HG02571 (cell line): ENCODE data around the gene UTF1.

ENCODE experiments used
- ATAC-seq: cut with Tn5 transposase; IDR thresholded peaks from one replicate; pipeline ENCODE4 v1.9.1; 2021; ENCODE audit warnings: mild to moderate bottlenecking, moderate library complexity; ENCODE audit not compliant: unreplicated experiment

Gene UTF1, protein sequence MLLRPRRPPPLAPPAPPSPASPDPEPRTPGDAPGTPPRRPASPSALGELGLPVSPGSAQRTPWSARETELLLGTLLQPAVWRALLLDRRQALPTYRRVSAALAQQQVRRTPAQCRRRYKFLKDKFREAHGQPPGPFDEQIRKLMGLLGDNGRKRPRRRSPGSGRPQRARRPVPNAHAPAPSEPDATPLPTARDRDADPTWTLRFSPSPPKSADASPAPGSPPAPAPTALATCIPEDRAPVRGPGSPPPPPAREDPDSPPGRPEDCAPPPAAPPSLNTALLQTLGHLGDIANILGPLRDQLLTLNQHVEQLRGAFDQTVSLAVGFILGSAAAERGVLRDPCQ

DNA sequence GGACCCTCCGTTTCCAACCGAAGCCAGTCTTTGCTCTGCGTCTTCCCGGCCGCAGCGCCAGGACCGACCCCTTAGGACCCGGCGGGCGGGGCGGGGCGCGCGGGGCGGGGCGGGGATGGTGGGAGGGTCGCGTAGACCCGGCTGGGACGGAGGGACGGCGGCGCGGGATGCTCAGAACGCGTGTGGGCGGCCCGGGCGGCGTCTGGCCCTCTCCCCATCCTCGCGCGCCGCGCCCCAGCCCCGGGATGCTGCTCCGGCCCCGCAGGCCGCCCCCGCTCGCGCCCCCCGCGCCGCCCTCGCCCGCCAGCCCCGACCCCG, at the start of gene UTF1:
UTF1 (plus strand) TSS at position 174 of the 318 bp plus-strand sequence; CDS start at position 246, 72 bp downstream.
- ATAC-seq, result no peak

DNA sequence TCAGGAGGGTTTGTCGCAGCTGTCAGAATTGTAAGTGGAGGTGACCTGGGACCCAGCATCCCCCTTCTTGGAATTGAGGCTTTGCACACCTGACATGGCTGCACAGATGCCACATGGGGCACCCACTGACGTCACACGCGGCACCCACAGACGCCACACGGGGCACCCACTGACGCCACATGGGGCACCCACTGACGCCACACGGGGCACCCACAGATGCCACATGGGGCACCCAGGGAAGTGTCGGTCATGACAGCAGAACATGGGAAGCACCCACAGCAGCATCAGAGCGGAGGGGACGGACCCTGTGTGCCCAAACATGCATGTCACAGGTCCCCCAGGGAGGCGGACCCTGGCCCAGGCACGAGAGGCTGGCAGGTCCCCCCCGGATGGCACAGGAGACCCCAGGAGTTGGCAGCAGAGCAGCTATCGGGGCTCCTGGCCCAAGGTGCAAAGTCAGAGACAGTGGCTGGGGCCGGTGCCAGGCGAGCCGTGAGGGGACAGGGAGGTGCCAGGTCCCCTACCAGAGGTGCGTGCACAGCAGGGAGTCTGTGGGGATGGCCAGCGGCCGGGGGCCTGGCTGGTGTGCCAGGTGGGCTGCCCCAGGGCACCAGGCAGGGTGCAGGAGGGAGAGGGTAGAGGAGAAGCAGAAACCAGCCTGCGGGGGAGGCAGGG, 48.9 kb upstream of the UTF1 start:
- no peak for ATAC-seq

DNA sequence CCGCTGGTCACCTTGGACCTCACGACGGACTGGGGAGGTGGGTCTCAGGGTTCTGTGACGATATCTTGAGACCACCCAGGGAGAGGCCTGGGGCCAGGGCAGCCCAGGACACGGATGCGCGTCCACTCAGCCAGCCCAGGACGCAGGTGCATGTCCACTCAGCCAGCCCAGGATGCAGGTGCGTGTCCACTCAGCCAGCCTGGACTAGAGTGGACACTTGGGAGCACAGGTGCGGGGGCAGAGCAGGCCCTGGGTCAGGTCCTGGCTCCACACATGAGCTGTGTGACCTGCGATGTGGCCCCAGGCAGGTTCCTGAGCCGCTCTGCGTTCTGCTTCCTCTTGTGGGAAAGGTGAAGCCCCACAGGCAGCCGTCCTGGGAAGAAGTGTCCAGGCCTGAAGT, 47.8 kb upstream of the UTF1 start:
- no peak for ATAC-seq

DNA sequence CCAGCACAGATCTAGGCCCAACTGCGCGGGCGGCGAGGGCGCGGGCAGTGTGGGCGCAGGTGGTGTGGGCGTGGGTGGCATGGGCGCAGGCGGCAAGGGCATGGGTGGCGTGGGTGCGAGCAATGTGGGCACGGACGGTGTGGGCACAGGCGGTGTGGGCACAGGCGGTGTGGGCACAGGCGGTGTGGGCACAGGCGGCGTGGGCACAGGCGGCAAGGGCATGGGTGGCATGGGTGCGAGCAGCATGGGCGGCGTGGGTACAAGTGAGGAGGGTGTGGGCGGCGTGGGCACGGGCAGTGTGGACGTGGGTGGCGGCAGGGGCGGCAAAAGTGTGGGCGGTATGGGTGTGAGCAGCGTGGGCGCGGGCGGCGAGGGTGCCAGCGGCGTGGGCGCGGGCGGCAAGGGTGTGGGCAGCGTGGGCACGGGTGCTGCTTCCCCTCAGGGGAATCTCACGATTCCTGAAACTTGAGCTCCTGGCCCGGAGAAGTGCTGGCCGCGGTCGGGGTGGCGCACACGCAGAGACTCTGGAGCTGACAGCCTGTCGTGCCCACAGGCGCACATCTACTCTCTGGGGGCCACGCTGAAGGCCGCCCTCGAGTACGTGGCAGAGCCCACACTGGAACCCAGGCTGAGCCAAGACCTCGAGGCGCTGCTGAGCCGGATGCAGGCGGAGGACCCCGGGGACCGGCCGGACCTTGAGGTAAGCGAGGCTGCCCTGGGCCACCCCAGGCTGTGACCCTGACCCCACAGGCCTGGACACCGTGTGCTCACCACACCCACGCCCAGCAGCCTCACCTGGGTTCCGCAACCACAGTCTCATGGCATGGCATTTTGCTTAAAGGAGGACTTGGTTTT, 47.0 kb upstream of the UTF1 start:
- ATAC-seq, result no peak

DNA sequence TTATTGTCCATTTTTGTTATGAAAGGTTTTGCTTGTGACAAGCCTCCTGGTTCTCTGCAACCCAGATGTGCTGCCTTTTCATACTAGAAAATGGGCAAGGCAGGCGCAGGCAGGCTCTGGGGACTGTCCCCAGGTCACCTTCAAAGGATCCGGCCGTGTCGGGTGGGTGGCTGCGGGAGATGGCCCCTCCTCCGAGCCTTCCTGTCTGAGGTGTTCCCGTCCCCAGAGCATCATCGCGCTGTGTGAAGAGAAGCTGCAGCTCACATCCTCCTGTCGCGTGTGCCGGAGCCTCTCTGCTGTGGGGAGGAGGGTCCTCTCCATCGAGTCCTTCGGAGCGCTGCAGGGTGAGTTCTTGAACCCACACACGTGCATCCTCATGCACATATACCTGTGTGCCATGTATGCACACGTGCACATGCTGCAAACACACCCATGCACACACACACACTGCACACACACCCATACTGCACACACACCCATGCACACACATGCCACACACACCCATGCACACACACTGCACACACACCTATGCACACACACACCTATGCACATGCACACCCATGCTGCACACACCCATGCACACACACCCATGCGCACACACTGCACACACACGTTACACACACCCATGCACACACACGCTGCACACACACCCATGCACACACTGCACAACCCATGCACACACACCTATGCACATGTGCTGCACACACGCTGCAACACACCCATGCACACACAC, 46.2 kb upstream of the UTF1 start:
- no peak for ATAC-seq

DNA sequence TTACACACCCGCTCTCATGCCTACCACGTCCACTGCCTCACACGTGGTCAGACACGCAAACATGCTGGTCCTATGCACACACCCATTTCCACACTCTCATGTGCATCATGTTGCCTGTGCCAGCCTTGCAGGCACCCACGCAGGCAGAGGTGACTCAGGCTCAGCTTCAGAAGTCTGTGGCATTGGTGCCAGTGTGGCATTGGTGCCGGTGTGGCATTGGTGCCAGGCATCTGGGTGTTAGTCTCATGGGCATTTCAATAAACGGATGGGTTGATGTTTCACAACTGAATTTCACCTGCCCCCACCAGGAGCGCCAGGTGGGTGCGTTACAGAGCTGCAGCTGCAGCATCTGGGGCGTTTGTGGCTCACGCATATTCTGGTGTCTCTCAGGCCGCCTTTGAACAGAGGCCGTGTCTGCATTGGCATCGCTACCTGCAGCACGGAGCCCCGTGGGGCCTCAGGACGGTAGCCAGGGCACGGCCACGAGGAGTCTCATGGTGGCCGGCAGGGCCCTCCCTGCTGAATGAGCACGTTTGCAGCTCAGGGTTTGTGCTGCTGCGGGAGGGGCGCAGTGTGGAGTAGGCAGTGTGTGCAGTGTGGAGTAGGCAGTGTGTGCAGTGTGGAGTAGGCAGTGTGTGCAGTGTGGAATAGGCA, 45.3 kb upstream of the UTF1 start:
- ATAC-seq, result no peak

DNA sequence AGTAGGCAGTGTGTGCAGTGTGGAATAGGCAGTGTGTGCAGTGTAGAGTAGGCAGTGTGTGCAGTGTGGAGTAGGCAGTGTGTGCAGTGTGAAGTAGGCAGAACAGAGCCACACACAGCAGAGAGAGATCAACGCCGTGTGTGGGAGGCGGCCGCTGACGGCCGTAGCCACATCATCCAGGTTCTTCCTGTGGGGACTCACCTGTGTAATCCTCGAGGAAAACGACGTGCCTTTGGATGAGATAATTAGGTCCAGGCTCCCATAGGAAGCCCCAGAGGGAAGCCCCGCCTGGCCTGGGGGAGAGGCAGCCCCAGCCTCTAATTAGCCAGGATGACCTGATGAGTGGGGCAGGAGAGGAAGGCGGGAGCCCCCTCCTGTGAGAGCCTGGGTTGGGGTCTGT, 44.6 kb upstream of the UTF1 start:
- no peak for ATAC-seq

DNA sequence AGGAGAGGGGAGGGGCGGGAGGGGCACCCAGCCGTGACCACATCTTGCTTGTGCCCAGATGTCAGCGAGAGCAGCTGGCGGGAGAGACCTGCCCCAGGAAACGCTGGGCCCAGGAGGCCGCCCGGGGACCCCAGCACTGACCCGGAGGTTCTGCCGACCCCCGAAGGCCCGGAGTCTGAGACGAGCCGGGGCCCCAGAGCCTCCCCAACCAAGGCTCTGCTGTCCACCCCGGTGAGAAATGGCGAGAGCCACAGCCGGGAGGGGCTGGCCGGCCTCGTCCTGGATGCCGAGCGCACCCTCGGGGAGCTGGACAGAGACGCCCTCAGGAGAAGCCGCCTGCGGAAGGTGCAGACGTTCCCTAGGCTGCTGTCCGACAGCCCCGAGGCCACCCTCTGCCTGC, 44.1 kb upstream of the UTF1 start:
- no peak for ATAC-seq

DNA sequence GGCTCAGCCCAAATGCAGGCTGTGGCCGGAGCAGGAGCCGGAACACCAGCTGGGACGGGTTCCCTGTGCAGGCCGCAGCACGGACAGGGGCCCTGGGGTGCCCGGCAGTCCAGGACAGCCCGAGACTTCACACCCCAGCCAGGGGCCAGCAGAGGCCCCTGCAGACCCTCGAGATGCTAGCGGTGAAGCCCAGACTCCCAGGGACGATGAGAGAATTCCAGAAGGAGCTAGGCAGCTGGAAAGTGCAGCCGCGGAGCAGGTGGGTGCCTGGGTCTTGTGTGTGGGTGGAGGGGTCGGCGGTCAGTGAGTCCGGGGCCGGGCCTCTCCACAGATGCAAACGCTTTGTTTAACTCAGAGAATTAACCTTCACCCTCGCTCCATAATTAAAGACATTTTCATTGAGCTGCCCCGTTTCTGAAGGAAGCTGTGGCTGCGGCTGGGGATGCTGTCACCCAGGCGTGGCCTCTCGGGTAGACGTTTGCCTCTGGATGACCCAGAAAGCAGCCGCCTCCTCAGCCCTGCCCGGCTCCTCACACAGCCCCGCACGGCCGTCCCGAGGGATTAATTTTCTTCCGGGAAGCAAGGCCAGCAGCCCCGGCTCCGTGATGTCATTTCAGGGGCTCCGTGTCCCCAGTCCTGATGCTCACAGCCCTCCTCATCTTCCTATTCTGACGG, 43.5 kb upstream of the UTF1 start:
- no peak for ATAC-seq

DNA sequence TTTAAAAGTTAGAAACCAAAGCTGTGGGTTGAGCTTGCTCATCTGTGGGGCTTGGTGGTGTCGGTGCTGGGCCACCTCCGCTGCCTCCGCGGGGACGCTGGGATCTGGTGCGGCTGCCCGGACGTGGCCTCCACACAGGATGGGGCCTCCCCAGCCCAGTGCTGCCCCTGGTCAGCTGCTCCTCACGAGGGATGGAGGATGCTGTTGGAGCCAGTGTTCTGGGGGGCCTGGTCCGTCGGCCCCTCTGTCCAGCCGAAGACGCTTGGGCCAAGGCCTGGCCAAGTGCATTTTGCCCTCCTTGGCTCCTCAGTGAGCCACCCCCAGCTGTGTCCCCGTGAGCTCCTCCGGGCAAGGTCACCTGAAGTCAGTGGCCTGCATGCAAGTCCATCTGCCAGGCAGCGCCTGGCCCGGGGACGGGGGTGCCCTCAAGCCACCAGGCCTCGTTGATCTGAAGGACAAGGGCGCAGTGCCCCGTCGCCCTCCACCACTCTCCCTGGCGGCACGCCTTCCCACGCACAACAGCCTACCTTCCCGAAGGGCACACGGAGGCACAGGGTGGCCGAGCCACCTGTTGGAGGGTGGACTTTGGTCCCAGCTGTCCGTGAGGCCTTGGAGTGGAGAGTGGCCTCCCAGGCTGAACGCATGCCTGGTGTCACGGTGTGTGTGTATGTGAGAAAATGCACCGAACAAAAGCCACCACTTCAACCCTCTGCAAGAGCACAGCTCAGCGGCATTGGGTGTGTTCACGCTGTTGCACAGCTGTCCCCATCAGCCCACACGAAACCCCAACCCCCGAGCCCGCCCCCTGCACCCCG, 42.7 kb upstream of the UTF1 start:
- no peak for ATAC-seq

DNA sequence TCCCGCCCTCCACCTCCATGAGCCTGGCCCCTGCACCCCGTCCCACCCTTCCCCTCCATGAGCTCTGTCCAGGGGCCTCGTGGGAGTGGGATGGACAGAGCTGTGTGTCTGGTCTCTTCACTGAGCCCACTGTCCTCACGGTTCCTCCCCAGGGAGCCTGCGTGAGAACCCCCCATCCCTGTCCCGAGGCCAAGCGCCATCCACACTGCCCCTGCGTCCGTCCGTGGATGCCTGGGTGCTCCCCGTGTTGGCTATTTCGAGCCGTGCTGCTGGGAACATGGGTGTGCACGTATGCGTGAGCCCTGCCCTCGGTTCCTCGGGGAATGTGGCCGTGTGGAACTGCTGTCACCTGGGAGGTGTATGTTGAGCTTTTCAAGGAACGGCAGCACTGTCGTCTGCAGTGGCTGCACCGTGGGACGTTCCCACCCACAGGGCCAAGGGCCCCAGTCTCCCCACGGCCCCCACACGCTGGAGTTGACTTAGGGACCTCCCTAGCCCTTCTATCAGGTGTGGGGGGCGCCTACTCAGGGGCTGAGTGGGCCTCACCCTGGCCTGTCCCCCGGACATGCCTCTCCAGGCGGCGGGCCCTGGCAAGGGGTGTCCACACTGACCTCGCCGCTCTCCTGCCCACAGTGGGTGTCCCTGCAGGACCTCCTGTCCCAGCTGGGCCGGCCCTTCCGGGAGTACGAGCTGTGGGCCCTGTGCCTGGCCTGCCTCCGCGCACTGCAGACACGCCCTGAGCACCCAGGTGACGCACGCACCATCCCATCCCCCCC, 41.9 kb upstream of the UTF1 start:
- ATAC-seq, result no peak

DNA sequence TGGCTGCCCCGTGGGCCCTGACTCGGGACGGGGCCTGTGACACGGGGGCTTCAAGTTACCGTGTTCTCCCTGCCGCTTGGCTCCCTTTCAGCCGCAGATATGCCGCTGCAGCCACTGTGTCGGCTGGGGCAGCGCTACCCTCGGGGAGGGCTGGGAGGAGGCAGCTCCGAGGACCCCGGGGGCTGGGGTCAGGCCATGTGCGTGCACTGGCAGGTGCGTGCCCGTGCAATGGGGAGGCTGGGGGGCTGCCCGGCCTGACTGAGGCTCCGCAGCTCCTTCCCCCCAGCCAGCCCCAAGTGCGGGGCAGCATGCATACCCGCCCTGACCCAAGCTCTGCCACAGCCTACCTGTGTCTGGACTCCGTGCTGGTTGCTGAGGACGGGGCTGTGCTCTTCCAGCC, 40.8 kb upstream of the UTF1 start:
- ATAC-seq, result no peak

DNA sequence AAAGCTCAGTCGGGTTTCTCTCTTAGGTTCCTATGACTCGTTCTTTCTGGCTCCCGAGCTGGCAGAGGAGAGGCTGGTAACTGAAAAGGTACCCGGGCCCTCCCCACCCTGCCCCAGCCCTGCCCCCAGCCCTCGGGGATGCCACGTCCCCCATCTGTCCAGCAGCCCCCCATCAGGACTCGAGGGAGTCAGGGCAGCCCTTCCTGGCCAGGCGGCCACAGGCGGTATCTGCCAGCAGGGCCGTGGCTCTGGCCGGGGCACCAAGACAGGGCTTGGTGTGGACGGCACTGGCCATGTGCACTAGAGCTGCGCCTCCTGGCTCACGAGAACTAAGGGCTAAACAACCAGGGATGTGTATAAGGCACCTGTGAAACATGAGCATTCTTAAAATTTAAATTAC, 40.3 kb upstream of the UTF1 start:
- no peak for ATAC-seq

DNA sequence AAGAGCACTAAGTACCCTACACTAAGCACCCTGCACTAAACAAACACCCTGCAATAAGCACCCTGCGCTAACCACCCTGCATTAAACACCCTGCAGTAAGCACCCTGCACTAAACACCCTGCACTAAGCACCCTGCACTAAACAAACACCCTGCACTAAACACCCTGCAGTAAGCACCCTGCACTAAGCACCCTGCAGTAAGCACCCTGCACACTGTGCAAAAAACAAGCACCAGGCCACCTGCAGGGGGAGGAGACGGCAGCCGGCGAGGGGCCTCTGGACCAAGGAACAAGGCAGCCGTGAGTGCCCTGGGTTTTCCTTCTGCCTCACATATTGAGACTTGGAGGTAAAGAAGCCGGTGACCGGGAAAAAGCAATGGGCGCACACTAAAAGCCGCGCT, 39.8 kb upstream of the UTF1 start:
- no peak for ATAC-seq

DNA sequence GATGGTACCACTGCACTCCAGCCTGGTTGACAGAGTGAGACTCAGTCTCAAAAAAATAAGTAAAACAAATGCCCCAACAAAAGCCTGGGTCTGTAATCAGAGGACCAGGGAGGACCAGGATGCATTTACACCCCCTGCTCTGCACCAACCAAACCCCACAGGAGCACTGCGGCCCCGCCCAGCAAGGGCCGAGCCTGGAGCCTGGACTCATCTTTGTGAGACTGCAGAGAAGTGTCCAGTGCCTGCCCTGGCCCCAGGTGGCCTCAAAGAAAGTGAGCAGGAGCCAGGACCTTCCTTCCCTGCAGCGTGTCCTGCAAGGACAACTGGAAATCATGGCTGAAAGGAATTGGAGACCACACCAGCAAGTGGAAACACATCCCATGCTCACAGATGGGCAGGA, 38.4 kb upstream of the UTF1 start:
- no peak for ATAC-seq

DNA sequence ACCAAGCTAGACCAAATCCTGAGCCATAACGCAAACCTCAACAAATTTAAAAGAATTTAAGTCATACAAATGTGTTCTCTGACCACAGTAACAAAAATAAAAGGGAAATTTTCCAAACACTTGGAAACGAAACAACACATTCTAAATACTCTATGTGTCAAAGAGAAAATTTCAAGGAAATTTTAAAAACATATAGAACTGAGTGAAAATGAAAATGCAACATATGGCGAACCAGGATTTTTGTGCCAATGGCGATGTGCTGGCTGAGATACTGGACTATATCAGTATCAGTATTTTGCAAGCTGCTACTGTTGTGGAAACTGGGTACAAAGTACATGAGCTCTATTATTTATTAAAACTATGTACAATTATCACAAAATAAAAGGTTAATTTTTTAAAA, 35.9 kb upstream of the UTF1 start:
- ATAC-seq, result no peak

DNA sequence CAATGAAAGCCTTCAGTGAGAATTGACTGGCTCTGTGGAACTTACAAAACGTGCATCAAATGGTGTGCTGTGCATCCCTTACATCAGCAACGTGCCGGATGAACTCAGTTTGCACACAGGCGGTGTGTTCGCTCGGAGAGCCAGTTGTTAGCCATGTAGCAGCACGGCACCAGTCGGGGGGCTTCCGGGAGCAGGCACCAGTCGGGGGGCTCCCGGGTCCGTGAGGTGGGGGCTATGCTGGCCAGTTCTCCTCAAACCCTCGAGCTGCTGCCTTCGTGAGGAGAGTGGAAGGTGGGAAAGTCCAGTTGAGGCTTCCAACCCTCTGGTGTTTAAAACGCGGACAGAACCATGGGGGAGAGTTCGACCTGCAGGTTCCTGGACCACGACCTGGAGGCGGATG, 34.9 kb upstream of the UTF1 start:
- ATAC-seq, result no peak

DNA sequence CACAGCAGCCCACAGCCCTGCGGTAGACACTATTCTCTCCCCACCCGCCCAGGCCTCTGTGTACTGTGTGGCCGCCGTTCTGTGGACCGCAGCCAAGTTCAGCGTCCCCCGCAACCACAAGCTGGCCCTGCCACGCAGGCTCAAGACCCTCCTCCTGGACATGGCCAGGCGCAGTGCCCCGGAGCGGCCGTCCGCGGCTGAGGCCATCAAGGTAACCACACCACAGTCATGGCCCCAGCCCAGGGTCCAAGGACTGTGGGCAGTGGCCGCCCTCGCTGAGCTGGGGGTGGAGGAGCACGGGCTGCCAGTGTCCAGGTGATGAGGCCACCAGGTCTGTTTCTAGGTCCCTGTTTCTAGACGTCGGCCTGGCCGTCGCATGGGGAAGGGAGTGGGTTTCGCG, 34.4 kb upstream of the UTF1 start:
- ATAC-seq, result no peak
